ENCODE measurements around the gene CCDC60.

GRCh38 chr12:119320678-119321077, 13.9 kb upstream of the CCDC60 start:
- no peak for TF ChIP-seq CTCF (conservative IDR thresholded peaks at IDR 0.05; ENCODE audit: low read depth, low read length)
- no peak for TF ChIP-seq EZH2 (IDR thresholded peaks at IDR 0.05; ENCODE audit: borderline replicate concordance, low read depth, low read length, poor library complexity, severe bottlenecking)

All from A673 (cell line).